DMS153 treated with DMSO at 0.1 percent for 48 hours (cell line): ENCODE results near the gene ANXA6.

Source experiments
- DNase-seq: peaks from one replicate; lab custom pipeline; 2025; ENCODE audit not compliant: unreplicated experiment; lab: John Stamatoyannopoulos, UW

The ANXA6 gene

DNA sequence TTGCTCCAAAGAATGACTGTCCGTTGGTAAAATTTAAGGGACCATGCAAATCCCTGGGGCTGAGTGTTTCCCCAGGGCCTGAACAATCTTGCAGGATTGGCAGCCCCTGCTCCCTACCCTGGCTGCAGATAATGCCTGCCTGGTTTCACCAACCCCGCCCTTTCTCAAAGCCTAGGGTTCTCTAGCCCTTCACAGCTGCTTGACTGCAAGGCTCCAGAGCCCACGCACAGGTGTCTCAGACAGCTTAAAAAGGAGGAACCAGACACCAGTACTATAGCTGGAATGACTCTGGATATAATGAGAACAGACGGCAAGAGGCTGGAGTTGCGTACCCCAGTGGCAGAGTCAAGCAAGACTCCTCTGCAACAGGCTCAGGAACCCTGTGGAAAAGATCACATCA is 51.5 kb downstream of the ANXA6 start:
- no peak for DNase-seq

DNA sequence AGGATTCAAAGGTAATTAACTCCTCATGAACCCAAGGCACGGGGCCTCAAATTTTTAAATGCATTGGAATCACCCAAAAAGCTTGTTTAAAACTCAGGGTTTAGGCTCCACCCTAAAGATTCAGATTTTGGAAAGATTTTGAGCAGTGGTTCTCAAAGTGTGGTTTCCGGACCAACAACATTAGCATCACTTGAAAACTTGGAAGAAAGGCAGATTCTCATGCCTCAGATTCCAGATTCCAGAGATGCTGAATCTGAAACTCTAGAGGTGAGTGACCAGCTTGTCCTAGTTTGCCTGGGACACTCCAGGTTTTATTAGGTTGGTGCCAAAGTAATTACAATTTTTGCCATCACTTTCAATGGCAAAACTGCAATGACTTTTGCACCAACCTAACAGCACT is 52.0 kb downstream of the ANXA6 start:
- DNase-seq: no peak

DNA sequence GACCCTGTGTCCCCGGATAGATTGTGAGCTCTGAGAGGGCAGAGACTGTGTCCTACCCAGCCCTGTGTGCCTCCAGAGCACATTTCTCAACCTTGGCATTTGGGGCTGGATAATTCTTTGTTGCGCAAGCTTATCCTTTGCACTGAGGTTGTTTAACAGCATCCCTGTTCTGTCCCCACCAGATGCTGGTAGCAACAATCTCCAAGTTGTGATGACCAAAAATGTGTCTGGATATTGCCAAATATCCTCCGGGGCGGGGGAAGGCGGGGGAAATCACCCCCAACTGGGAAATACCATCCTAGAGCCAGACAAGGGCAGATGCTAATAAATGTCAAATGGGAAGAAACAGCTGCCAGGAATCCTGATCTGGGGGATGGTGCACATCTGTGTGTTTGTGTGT is 52.8 kb downstream of the ANXA6 start:
- no peak for DNase-seq

DNA sequence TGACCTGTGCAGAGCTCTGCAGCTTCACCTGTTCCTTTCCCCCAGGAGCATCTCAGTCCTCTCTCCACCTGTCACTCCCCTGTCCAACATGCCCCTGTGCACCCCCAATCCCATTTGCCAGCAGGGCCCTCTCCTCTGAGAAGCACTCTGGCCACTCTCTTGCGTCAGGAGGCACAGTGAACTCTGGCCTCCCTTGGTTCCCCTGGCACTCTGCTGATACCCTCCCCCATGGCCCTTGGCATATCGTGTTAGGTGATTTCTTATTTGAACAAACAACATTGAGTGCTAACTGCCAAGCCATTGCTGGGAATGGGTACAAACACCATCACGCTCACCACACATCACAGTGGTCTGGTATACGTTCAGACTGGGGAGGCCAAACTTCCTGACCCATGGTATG is 55.8 kb downstream of the ANXA6 start:
- no peak for DNase-seq

DNA sequence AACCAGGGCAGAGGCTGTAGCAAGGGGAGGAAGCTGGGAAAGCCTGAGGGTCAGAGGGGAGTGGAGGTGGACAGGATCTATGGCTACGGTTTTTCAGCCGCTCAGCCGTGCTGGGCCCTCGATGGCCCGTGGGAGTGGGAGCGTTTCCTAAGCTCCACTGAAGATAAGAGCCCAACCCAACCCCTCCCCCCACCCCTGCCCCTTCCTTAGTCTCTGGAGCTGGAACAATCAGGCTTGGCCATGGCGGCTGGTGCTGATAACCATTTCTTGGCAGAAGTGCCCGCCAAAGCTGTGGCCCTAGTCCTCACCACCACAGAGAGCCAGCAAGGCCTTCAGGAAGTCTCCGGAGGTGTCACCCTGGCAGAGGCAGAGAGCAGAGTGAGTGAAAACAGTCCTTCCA is 56.4 kb downstream of the ANXA6 start:
- DNase-seq: no peak

DNA sequence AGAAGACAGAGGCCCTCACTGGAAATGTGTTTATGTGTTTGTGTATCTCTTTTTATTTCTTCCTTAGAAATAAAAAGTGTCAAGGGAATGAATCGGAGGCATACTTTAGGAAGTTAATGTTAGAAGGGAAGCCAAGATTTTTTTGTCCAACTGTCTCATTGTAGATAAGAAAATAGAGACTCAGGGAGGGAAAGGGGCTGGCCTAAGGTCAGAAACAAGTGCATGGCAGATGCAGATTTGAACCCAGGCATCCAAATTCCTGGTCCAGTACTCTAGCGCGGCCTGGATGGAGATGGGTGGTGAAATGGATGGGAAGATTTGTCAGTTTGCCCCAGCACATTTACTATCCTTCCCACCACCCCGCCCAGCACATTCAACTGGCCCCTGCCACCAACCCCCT is 56.9 kb downstream of the ANXA6 start:
- DNase-seq: no peak

DNA sequence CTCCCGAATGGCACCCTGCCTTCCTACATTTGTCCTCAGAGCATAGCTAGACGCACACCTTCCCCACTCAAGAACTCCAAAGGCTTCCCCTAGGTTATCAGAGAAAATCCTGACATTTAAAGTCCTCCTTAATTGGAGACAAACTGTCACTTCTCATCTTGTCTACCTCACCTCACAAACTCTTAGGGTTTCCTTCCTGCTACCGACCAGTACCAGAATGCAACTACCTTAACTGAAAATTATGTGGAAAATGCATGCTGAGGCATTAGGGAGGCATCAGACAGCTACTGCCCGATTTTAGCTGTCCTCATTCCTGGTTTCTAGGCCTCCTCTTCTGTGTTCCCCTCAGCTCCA is 58.8 kb downstream of the ANXA6 start:
- DNase-seq: no peak

DNA sequence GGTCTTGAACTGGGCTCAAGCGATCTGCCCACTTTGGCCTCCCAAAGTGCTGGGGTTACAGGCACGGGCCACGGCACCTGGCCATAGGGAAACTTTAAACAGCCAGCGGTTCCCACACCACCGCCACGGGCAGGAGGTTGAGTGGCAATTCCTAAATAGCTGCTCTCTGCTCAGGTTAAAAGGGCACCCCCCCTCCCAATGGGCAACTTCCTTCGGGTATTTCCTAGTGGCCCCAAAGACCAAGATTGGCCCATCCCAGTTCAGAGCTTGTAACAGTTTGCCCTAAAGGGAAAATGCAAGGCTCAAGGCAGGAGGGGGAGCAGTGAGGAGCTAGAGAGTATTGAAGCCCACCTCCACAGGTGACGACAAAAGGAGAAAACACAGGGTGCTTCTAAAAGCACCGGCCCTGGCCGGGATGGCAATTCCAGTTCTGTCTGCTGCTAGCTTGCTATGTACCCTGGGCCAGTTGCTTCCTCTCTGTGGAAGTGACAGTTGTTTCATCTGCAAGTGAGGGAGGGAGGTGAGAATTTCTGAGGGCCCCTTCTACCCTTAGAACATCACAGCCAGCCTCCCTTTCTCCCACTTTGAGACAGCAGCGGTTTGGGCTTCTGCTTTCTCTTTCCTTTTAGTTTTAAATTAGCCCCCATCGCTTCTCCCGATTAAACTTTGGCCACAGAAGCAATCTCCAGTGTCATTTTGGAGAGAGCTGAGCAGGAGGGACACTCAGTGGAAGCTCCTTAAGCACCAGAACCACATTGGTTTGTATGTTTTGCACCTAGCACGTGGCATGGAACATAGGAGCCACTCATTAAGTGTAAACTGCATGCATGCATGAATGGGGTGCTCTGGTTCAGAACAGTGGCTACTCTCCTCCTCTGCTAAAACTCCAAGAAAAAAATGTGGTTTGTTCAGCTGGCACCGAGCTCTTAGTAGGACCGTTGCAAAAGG is 59.5 kb downstream of the ANXA6 start:
- no peak for DNase-seq

DNA sequence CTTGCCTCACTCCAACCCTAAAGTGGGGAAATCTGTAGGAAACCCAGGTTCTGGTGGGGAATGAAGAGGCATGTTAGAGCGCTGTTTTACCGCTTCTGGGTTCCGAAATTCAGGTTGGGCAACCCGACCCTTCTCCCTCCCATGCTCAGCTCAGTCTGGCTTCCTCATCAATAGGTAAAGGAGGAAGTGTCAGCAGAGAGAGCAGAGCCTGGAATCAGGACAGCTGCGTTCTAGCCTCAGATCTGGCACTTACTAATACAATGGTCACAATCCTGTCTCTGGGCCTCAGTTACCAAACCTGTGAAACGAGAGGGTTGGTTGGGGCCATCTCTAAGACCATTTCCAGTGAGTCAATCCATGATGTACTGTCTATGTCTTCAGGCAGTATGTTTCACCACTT is 60.5 kb downstream of the ANXA6 start:
- DNase-seq: no peak

DNA sequence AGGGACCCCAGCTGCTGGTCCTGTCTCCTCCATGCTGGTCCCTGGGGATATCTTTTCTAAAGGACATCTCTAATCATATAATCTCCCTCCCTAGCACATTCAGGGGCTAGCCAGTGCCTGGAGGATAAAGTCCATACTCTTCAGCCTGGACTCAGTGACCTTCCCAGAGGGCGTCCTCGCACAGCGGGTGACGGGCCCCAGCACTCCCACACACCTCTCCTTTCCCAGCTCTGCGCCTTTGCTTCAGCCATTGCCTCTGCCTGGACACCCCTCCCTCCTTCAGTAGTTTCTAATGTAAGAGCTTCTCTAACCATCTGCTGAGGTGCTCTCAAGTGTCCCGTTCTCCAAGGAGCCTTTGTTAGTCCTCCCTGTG is 61.6 kb downstream of the ANXA6 start:
- DNase-seq: no peak

DNA sequence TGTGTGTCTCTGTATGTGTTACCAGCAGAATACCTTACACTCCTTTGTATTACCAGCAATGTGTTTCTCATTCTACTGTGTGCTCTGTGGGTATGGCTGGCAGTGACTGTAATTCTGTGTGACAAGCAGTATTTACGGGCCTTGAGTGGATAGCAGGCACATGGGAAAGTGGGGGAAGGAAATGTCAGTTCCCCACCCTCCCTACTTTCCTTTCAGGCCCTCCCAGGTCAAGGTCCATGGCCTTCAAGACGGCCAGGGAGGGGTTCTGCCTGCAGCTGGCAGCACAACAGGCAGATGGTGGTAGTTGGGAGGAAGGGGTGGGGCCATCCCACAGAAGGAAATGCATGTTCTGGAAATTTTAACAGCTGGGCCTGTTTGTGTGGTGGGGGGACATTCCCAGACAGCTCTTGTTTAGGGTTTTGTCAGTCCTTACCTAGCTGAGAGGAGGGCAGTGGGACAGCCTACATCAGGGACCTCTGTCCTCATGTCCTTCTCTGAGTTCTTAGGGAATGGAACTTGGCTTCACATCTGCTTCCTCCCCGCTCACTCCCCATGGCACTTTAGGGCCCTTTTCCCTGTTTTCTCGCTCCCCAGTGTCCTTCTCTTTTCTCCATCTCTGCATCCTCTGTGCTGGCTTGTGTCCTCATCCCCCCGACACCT is 62.1 kb downstream of the ANXA6 start:
- no peak for DNase-seq

DNA sequence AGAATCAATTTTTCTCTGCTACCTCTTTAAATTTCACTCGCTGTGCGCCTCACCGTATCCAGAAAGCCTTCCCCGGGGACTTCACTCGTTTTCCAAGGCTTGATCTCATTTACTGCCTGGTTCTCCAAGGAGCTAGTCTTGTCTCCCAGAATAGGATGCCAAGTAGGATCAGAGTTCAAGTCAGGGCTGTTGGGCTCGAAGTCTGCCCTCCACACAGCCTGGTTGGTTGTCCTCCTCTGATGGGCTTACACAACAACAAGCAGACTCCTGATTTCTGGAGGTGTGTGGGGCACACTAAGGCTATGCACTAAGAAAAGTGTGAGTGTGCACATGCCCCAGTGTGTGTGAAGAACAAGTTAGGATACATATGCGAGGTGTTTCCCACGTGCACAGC is 62.7 kb downstream of the ANXA6 start:
- no peak for DNase-seq

DNA sequence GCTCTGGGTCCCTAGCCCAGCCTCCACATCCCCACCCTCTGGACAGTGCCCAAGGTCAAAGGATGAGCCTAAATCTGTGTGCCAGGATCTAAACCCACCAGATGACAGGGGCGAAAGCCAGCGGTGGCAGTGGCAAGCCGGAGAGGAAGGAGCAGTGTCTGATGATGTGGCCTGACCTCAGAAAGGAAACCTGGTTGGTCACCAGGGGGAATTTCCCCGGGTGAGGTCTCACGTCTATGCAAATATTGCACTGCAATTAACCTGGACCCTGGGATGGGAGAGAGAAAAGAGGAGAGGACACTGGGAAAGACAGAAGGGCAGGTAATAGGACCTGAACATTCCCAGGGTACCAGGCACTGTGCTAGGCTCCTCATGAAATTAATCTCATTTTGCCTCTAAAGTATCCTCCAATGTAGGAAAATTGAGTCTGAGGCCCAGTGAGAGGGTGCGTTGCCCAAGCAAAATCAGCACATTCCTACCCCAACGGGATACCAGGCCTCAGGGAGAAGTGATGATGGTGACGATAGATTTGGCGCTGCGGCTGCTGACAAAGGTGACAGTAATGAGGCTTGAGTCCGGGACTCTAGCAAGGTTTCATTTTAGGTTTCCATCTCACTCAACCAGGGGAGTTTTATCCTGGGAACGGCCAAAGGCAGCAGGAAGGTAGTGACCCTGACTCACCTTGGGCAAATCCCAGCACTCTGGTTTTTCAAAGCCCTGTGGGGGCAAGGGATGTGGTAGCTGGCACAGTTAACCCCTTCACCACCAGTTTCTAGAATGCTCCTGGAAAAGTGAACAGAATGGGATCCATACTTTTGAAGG is 63.3 kb downstream of the ANXA6 start:
- no peak for DNase-seq

DNA sequence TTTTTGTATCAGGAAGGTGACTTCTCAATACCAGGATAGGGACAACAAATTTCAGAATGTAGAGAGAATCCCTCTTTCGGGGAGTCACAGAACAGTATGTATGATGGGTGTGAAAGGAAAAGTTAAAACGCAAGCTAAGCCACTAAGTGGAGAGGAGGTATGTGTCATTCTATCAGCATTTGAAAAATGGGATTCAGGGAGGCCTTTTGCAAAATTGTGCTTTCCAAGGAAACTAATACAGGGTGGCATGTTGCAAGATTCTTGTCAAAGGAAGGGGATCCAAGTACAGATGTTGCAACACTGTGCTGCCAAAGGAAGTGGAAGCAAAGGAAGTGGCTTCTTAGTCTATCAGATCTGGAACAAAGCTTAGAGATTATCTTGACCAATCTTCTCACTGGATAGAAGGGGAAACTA is 64.1 kb downstream of the ANXA6 start:
- DNase-seq: no peak

DNA sequence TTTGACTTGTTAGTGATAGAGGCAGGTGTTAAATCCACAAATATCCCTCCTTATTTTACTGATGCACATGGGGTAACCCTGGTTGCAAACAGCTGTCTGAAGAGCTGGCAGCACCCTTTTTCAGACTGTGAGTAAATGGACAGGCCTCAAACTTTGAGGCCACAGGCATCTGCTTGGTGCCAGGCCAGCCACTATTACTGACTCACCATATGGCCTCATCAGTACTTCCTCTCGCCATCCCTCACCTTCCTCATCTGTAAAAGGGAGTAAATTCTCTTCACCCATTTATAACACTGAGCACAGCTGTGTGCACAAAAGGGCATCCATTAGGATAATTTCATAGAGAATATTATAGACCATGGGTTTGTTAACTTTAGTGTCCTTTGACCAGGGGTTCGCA is 64.8 kb downstream of the ANXA6 start:
- no peak for DNase-seq

DNA sequence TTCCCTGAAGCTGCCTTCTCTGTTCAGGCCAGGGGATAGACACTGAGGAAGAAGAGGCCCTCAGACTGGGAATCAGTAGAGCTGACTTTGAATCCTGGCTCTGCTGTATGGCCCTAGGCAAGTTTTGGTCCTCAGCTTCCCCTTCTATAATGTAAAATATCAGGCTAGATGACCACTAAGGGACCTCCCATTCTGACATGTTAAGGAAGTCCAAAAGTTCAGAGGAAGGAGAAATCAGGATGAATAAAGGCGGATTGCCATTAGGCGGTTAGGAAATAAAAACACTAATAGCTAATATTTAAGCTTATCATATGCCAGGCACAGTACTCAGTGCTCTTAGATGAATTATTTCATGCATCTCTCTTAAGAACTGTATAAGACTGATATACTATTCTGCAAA is 67.9 kb downstream of the ANXA6 start:
- DNase-seq: no peak

DNA sequence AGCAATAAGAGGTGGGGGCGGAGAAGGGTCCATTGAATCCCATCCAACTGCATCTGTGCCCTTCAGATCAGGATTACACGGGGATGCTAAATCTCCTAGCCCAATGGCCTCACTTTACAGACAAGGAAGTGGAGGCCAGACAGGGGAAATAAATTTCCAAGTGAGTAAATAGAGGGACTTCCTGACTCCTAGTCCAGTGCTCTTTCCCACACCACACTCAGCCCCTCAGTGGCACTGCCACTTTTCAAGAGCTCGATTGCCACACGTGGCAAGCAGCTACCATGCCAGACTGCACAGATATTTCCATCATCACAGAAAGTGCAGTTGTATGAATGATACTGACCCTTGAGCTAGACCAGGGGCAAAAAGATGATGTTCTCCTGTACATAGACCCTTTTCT is 68.6 kb downstream of the ANXA6 start:
- DNase-seq: no peak

DNA sequence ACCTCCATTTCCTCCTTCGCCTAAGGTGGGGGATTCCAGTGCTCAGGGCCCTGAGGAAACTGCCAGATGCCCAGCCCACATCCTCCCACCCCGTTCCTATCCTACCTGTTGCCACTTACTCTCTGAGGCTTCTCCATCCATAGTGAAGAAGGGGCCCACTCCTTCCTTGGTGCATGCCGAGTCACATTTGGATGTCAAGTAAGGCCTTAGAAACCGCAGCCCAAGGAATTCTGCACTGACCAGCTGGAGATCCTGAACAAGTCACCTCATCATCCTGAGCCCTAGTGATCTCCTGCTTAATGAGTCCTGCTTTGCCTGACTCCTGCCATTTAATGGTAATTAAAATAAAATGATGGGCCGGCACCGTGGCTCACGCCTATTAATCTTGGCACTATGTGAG is 70.1 kb downstream of the ANXA6 start:
- DNase-seq: no peak

DNA sequence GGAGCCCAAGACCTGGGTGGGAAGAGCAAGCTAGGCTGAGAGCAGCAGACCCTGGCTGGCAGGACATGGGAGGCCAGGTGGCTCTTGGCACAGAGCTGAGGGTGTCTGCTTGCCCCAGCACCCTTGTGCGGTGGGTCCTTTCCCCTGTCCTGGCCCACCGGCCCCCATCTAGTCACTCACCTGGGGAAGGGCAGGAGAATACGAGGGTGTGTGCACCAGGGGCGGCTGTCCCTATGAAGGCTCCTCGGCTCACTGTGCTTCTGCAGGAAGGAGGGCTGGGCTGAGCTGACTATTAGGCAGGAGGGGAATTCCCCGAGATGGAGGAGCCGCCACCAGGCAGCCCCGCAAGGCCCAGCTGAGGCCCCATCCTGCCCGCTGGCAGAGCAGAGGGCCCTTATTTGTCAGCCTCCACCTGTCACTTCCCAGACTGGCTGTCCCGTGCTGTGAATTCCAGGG is 70.6 kb downstream of the ANXA6 start:
- DNase-seq: no peak

DNA sequence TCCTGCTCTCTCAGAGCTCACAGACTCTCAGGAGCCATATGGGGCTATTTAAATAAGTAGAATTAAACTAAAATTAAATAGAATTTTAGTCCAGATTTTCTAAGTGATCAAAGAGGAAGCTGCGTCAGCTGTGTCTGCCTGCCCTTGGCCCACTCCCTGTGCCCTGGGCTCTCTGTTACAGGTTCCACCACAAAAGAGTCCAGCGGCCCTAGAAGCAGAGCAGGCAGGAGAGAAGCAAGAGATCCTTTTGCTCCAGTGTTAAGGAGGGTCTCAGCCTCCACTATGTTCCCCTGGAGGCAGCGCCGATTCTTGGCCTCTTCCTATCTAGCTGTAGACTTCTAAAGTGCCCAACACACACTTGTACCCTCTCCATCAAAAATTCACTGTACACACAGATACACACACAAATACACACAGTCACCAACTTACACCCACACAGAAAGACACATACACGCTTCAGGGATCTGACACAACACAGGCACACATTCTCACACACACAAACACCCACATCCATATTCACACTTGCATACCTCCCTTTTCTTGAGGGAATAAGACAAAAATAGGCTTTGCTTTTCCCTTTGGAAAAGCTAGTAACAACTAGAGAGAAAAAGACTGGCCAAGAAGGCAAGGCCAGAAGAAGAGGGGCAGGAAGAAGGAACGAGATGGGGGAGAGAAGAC is 71.2 kb downstream of the ANXA6 start:
- no peak for DNase-seq

DNA sequence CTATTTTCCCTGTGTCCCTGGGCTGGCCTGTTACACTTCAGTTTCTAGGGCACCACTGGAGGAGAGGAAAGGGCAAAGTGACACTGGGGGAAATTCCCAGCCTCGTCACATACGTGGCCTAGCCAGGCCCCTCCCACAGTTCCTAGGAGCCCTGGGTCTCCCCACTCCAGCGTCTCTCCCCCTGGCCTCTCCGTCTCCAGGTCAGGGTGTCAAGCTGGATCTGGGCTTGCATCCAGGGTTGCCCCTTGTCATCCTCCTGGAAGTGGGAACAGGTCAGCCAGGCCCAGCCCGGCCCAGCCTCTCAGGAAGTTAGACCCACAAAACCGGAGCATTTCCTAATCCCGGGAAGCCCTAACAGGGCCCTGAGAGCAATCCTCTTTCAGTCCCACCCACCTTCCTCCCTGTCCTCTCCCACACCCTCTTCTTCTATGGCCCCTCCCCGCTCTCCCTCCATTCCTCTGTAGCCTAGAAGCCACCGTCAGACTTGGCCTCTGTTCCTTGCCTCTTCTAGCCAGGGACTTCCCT is 72.0 kb downstream of the ANXA6 start:
- no peak for DNase-seq
